Nephron (organoid): ENCODE results near the gene CAPRIN1.

Source experiments
- H3K27ac Mint-ChIP-seq, 3 experiments: 2 replicates each; pipeline ENCODE4 v1.8.0; 2020; ENCODE audit warnings: mixed read lengths in 3 of 3, mild to moderate bottlenecking in 2 of 3, moderate library complexity in 1 of 3
- H3K27me3 Mint-ChIP-seq: 2 replicates; pipeline ENCODE4 v1.8.0; 2021; ENCODE audit warnings: low read depth, mild to moderate bottlenecking, moderate library complexity, mixed read lengths
- H3K36me3 Mint-ChIP-seq: 2 replicates; pipeline ENCODE4 v1.8.0; 2020; ENCODE audit warnings: low read depth, mixed read lengths
- H3K4me1 Mint-ChIP-seq: 2 replicates; pipeline ENCODE4 v1.8.0; 2020; ENCODE audit warnings: mixed read lengths
- H3K4me3 Mint-ChIP-seq, 3 experiments: 2 replicates each; pipeline ENCODE4 v1.8.0; 2020; ENCODE audit warnings: mild to moderate bottlenecking in 3 of 3, mixed read lengths in 3 of 3, moderate library complexity in 2 of 3
- H3K9me3 Mint-ChIP-seq: 2 replicates; pipeline ENCODE4 v1.8.0; 2020; ENCODE audit warnings: mixed read lengths
- CTCF ChIP-seq, 3 experiments: fragments of 200-600 bp; sonication (generic); IDR thresholded peaks; one replicate each; pipeline ENCODE4 v1.5.0; 2021; ENCODE audit warnings: antibody characterized with exemption in 3 of 3; ENCODE audit not compliant: unreplicated experiment in 3 of 3

CAPRIN1 gene

GRCh38 chr11:34029176-34029575 is 22.4 kb upstream of the CAPRIN1 start:
- Mint-ChIP-seq H3K27ac (no peak overlapping the region), H3K27me3 (no peaks in the 10 kb centered on the region), H3K36me3 (no peaks in the 10 kb centered on the region), H3K4me1 (no peaks in the 10 kb centered on the region), H3K4me3 (no peak overlapping the region), H3K9me3 (no peaks in the 10 kb centered on the region)
- TF ChIP-seq CTCF (IDR thresholded peaks at IDR 0.05; ENCODE audit: unreplicated experiment in 3 of 3), result no peak

GRCh38 chr11:34030382-34030781 is 21.1 kb upstream of the CAPRIN1 start:
- no peaks in the 10 kb centered on the region for H3K4me1 Mint-ChIP-seq
- H3K4me3 Mint-ChIP-seq, result no peak overlapping the region
- no peak overlapping the region for H3K27ac Mint-ChIP-seq
- TF ChIP-seq CTCF (IDR thresholded peaks at IDR 0.05; ENCODE audit: unreplicated experiment in 3 of 3), result no peak
- no peaks in the 10 kb centered on the region for H3K27me3 Mint-ChIP-seq
- no peaks in the 10 kb centered on the region for H3K9me3 Mint-ChIP-seq
- no peaks in the 10 kb centered on the region for H3K36me3 Mint-ChIP-seq

GRCh38 chr11:34033399-34033798 is 18.1 kb upstream of the CAPRIN1 start:
- no peaks in the 10 kb centered on the region for H3K9me3 Mint-ChIP-seq
- H3K4me3 Mint-ChIP-seq, result no peak overlapping the region
- H3K27ac Mint-ChIP-seq, result no peak overlapping the region
- TF ChIP-seq CTCF (IDR thresholded peaks at IDR 0.05; ENCODE audit: unreplicated experiment in 3 of 3), result no peak
- H3K4me1 Mint-ChIP-seq, result no peaks in the 10 kb centered on the region
- peaks cover 4% of the 10 kb centered on the region for H3K27me3 Mint-ChIP-seq
- no peaks in the 10 kb centered on the region for H3K36me3 Mint-ChIP-seq

GRCh38 chr11:34034053-34034452 is 17.5 kb upstream of the CAPRIN1 start:
- TF ChIP-seq CTCF (IDR thresholded peaks at IDR 0.05; ENCODE audit: unreplicated experiment in 3 of 3), result no peak
- Mint-ChIP-seq H3K4me1 (no peaks in the 10 kb centered on the region), H3K4me3 (no peak overlapping the region), H3K27me3 (peaks cover 4% of the 10 kb centered on the region), H3K9me3 (no peaks in the 10 kb centered on the region), H3K27ac (no peak overlapping the region), H3K36me3 (no peaks in the 10 kb centered on the region)

- Mint-ChIP-seq H3K4me1 (no peaks in the 10 kb centered on the region), H3K27ac (no peak overlapping the region), H3K4me3 (no peak overlapping the region), H3K36me3 (no peaks in the 10 kb centered on the region), H3K9me3 (no peaks in the 10 kb centered on the region), H3K27me3 (peaks cover 4% of the 10 kb centered on the region)
- TF ChIP-seq CTCF (IDR thresholded peaks at IDR 0.05; ENCODE audit: unreplicated experiment in 3 of 3), result no peak
Measured at GRCh38 chr11:34036456-34036855, 15.1 kb upstream of the CAPRIN1 start.

GRCh38 chr11:34037016-34037415 is 14.5 kb upstream of the CAPRIN1 start:
- H3K4me1 Mint-ChIP-seq, result no peaks in the 10 kb centered on the region
- H3K27me3 Mint-ChIP-seq, result peaks cover 4% of the 10 kb centered on the region
- no peaks in the 10 kb centered on the region for H3K36me3 Mint-ChIP-seq
- TF ChIP-seq CTCF (IDR thresholded peaks at IDR 0.05; ENCODE audit: unreplicated experiment in 3 of 3), result no peak
- H3K4me3 Mint-ChIP-seq, result no peak overlapping the region
- H3K9me3 Mint-ChIP-seq, result no peaks in the 10 kb centered on the region
- H3K27ac Mint-ChIP-seq, result no peak overlapping the region
